Measurements from ENCODE around the gene GP1BB. TPM values are rescaled to one million over a fixed set of nuclear protein-coding genes. Genes with fewer than 3 reads are reported as not detected.

Gene GP1BB
- total and polyA plus RNA-seq, 10 of the 15 experiments (the other 5 are each of a cell fraction or from before 2014, with no cell fraction given), result 0.05 to 0.28 (median 0.28) TPM; not detected in 7

DNA sequence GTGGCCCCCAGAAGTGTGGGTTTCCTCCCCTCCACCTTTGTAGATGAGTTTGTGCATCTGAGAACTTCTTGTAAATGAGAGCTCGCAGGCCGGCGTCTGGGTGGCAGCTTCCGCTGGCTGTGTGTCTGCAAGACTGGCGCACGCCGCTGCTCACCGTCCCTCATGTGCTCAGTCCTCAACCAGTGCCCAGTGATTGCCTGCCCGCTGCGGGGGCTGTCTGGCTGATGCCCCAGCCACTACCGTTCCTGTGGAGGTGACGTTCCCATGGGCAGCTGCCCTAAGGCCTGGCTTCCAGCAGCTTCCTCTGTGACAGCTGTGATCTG is 46.0 kb downstream of the GP1BB start (continued):
- no peak for TF ChIP-seq CEBPZ (IDR thresholded peaks at IDR 0.05; ENCODE audit: low read depth, low read length)
- no peak for TF ChIP-seq SMAD5 (IDR thresholded peaks at IDR 0.05; ENCODE audit: low read depth)
- TF ChIP-seq FOXM1 (IDR thresholded peaks at IDR 0.05; ENCODE audit: low read depth, low read length), result no peak
- TF ChIP-seq EZH2 (IDR thresholded peaks at IDR 0.05; ENCODE audit: borderline replicate concordance, control insufficient read depth, low read depth, low read length), result no peak

DNA sequence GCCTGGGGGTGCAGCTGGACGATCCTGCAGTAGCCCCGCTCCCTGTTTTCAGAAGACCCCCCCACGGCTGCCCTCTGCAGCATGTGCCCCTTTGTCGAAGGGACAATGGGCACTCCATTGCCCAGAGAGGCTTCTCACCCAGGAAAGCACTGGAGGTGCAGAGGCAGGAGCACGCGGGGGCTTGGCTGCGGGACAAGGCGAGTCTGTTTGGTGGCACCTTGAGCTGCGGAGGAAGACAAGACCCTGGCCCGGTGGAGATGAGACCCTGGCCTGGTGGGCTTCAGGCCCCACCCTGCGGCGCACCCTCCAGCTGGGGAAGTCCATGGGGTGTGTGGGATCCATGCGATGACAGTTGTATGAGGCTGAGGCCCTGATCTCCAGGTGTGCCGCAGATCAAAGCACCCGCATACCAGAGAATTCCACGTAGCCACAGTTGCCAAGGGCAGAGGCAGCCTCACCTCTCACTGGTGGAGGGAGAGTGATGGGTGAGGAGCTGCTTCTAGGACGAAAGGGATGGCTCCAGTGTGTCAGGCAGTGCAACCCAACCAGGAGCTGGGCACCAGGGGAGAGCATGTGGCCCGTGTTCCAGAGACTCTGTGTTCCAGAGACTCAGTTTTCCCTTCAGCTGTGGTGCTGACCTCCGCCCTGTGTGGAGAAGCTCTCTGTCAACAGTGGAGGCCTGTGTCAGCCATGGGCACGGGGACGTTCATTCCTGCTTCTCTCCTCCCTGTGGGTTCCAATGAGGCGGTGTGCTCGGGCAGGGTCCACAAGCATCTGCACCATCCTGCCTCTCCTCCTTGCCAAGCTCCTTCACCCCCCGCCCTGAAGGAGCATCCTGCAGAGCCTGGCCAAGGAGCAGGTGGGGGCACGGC is 47.2 kb downstream of the GP1BB start:
- no TSS peak for BruUV-seq (replicated peaks)
- Histone ChIP-seq H3K27ac (ENCODE audit: control insufficient read depth, insufficient read depth) (no peak overlapping the region), H3K79me2 (ENCODE audit: control insufficient read depth, insufficient read depth, low read length) (no peaks in the 10 kb centered on the region), H3K9ac (ENCODE audit: control insufficient read depth, insufficient read depth, low read length) (no peak overlapping the region), H3K27me3 (replicated peaks in 1 of 2; ENCODE audit: control insufficient read depth in 2 of 2, insufficient read depth in 2 of 2, low read length in 1 of 2) (peaks cover 0 to 7% of the 10 kb centered on the region in 2 experiments; a peak in 3 of 4 replicates), H2AFZ (ENCODE audit: control insufficient read depth, low read depth, low read length) (no peak overlapping the region), H3K4me1 (ENCODE audit: control insufficient read depth, insufficient read depth, low read length) (peaks cover 9% of the 10 kb centered on the region), H3K36me3 (ENCODE audit: control insufficient read depth in 2 of 2, insufficient read depth in 2 of 2, low read length in 1 of 2) (no peaks in the 10 kb centered on the region), H4K20me1 (ENCODE audit: control insufficient read depth, insufficient read depth) (no peaks in the 10 kb centered on the region; the same call in 1 of the 2 replicates), H3K4me3 (no peak overlapping the region), H3K9me3 (replicated peaks; ENCODE audit: control insufficient read depth, insufficient read depth, low read length) (no peaks in the 10 kb centered on the region), H3K4me2 (ENCODE audit: control insufficient read depth, insufficient read depth) (no peak overlapping the region)
- SMC1A ChIA-PET (ENCODE audit: uncharacterized antibody, unreplicated experiment), result no interaction called here
- RAD21 ChIA-PET (ENCODE audit: unreplicated experiment), result no interaction called here
- ATAC-seq (no peak), DNase-seq (ENCODE audit: low read depth, low spot score) (no peak), FAIRE-seq (no peak)
- TF ChIP-seq CHD2 (IDR thresholded peaks at IDR 0.05; ENCODE audit: borderline replicate concordance, low read depth, low read length), result no peak
- TF ChIP-seq BHLHE40 (IDR thresholded peaks at IDR 0.05; ENCODE audit: borderline replicate concordance in 1 of 2, low read depth in 2 of 2, low read length in 1 of 2), result no peak
- TF ChIP-seq YBX1 (IDR thresholded peaks at IDR 0.05), result no peak
- no peak for TF ChIP-seq SUZ12 (IDR thresholded peaks at IDR 0.05; ENCODE audit: unreplicated experiment)
- TF ChIP-seq POLR2AphosphoS2 (IDR thresholded peaks at IDR 0.05; ENCODE audit: low read depth, low read length), result no peak
- in situ Hi-C loops (cut with MboI) (no loop called here), intact Hi-C loops (cut with micrococcal nuclease; ENCODE audit: unreplicated experiment) (no loop called here)
- CTCF ChIA-PET, result interaction anchor here (1.0 to 1.2 kb wide), 2 partner anchors 140 to 178 kb away, joined by 3 to 4 read pairs; no protein-coding TSS in a partner anchor
- 46% methylated on average over 25 of the region's 25 CpGs for WGBS (ENCODE audit: insufficient coverage, insufficient replicate concordance, low lambda C conversion rate, missing lambda C conversion rate)
- POLR2A ChIA-PET, result interaction anchor here (0.5 kb wide), 1 partner anchor 443 kb away, joined by 4 read pairs; no protein-coding TSS in a partner anchor
